HUES48 (cell line): Measurements from ENCODE around the gene SRP54.
"Not testable (repeated sequence)": the region's sequence is repeated elsewhere in the genome, so short reads cannot be mapped to it uniquely, and the experiment has no call there.

Source experiments
- H3K27ac ChIP-seq: one replicate; pipeline ENCODE4 v1.7.0; 2013; ENCODE audit warnings: low read depth, low read length, inconsistent platforms
- H3K27me3 ChIP-seq: 2 replicates; pipeline ENCODE4 v1.6.1; 2013; ENCODE audit warnings: mild to moderate bottlenecking, low read length; ENCODE audit not compliant: control insufficient read depth, insufficient read depth
- H3K36me3 ChIP-seq: 2 replicates; pipeline ENCODE4 v1.6.1; 2013; ENCODE audit warnings: low read length; ENCODE audit not compliant: control insufficient read depth, insufficient read depth
- H3K4me1 ChIP-seq: 2 replicates; pipeline ENCODE4 v1.6.1; 2013; ENCODE audit warnings: mild to moderate bottlenecking, low read length; ENCODE audit not compliant: control insufficient read depth, insufficient read depth
- H3K4me3 ChIP-seq: 2 replicates; pipeline ENCODE4 v1.5.1; 2013; ENCODE audit warnings: mild to moderate bottlenecking, low read depth, low read length
- H3K9ac ChIP-seq: 2 replicates; pipeline ENCODE4 v1.6.1; 2013; ENCODE audit warnings: mild to moderate bottlenecking, low read depth, low read length, moderate library complexity
- H3K9me3 ChIP-seq: 2 replicates; pipeline ENCODE4 v1.6.1; 2013; ENCODE audit warnings: low read length; ENCODE audit not compliant: control insufficient read depth, insufficient read depth

Gene SRP54

GRCh38 chr14:35046048-35046750 lies 63.4 kb downstream of the SRP54 start, which contains the start of gene FAM177A1:
FAM177A1 (plus strand) TSS chr14:35046272; CDS start chr14:35046464, 192 bp downstream.
- Histone ChIP-seq H3K27me3 (no peaks in the 10 kb centered on the region), H3K27ac (peak within 1 kb of the TSS; percentile 91), H3K9me3 (no peaks in the 10 kb centered on the region), H3K4me3 (peak within 1 kb of the TSS; percentile 92), H3K36me3 (no peaks in the 10 kb centered on the region), H3K9ac (peak within 1 kb of the TSS; percentile 86), H3K4me1 (no peaks in the 10 kb centered on the region)

- Histone ChIP-seq H3K4me1 (no peaks in the 10 kb centered on the region), H3K9me3 (no peaks in the 10 kb centered on the region), H3K27ac (peak overlapping the region; percentile 91), H3K36me3 (no peaks in the 10 kb centered on the region), H3K9ac (peak overlapping the region; percentile 86), H3K27me3 (no peaks in the 10 kb centered on the region), H3K4me3 (peak overlapping the region; percentile 92)
Measured at GRCh38 chr14:35046751-35047536, 64.2 kb downstream of the SRP54 start.

- Histone ChIP-seq H3K36me3 (0 out of 2 replicates have a peak, but pooled peaks cover 1% of the 10 kb centered on the region), H3K27me3 (no peaks in the 10 kb centered on the region), H3K9ac (no peak overlapping the region), H3K4me1 (no peaks in the 10 kb centered on the region), H3K4me3 (no peak overlapping the region), H3K27ac (no peak overlapping the region), H3K9me3 (no peaks in the 10 kb centered on the region)
Measured at GRCh38 chr14:35047976-35048513, 65.3 kb downstream of the SRP54 start.

- Histone ChIP-seq H3K9me3 (no peaks in the 10 kb centered on the region), H3K9ac (no peak overlapping the region), H3K27me3 (no peaks in the 10 kb centered on the region), H3K27ac (no peak overlapping the region), H3K36me3 (peaks cover 14% of the 10 kb centered on the region; the same call in 1 of the 2 replicates), H3K4me3 (no peak overlapping the region), H3K4me1 (no peaks in the 10 kb centered on the region)
Measured at GRCh38 chr14:35050652-35051051, 67.9 kb downstream of the SRP54 start.

- H3K4me3 ChIP-seq = no peak overlapping the region
- H3K27me3 ChIP-seq = no peaks in the 10 kb centered on the region
- H3K27ac ChIP-seq = no peak overlapping the region
- no peak overlapping the region for H3K9ac ChIP-seq
- no peaks in the 10 kb centered on the region for H3K9me3 ChIP-seq
- H3K36me3 ChIP-seq = peaks cover 17% of the 10 kb centered on the region; the same call in 1 of the 2 replicates
- no peaks in the 10 kb centered on the region for H3K4me1 ChIP-seq
Measured at GRCh38 chr14:35051796-35052195, 69.0 kb downstream of the SRP54 start.

GRCh38 chr14:35052637-35053036 lies 69.8 kb downstream of the SRP54 start:
- Histone ChIP-seq H3K36me3 (peaks cover 17% of the 10 kb centered on the region; the same call in 1 of the 2 replicates), H3K4me1 (no peaks in the 10 kb centered on the region), H3K27ac (no peak overlapping the region), H3K4me3 (no peak overlapping the region), H3K9ac (no peak overlapping the region), H3K27me3 (no peaks in the 10 kb centered on the region), H3K9me3 (no peaks in the 10 kb centered on the region)

GRCh38 chr14:35061113-35061791 lies 78.5 kb downstream of the SRP54 start:
- H3K27me3 ChIP-seq, H3K9me3 ChIP-seq, H3K4me3 ChIP-seq, H3K9ac ChIP-seq: not testable (repeated sequence)
- Histone ChIP-seq H3K27ac (peak overlapping the region; percentile 50), H3K4me1 (peaks cover 11% of the 10 kb centered on the region), H3K36me3 (peaks cover 15% of the 10 kb centered on the region)

GRCh38 chr14:35065731-35066130 lies 82.9 kb downstream of the SRP54 start:
- H3K9ac ChIP-seq, H3K27ac ChIP-seq, H3K4me3 ChIP-seq, H3K27me3 ChIP-seq, H3K4me1 ChIP-seq, H3K9me3 ChIP-seq: not testable (repeated sequence)
- H3K36me3 ChIP-seq = peaks cover 15% of the 10 kb centered on the region

- Histone ChIP-seq H3K27ac (no peak overlapping the region), H3K9me3 (no peaks in the 10 kb centered on the region), H3K36me3 (peaks cover 12% of the 10 kb centered on the region)
Measured at GRCh38 chr14:35068238-35069012, 85.6 kb downstream of the SRP54 start.

GRCh38 chr14:35072226-35072625 lies 89.4 kb downstream of the SRP54 start:
- no peak overlapping the region for H3K9ac ChIP-seq
- H3K36me3 ChIP-seq = peaks cover 19% of the 10 kb centered on the region
- H3K9me3 ChIP-seq = no peaks in the 10 kb centered on the region
- no peak overlapping the region for H3K27ac ChIP-seq
- H3K4me3 ChIP-seq = no peak overlapping the region
- H3K4me1 ChIP-seq = no peaks in the 10 kb centered on the region
- H3K27me3 ChIP-seq = no peaks in the 10 kb centered on the region

More at GRCh38 chr14:35068238-35069012, 85.6 kb downstream of the SRP54 start:
- Histone ChIP-seq H3K4me3 (no peak overlapping the region), H3K27me3 (no peaks in the 10 kb centered on the region), H3K9ac (no peak overlapping the region), H3K4me1 (no peaks in the 10 kb centered on the region)
